HG03095 (cell line): ENCODE data around the gene ITGA11.
"Not testable (repeated sequence)": the region's sequence is repeated elsewhere in the genome, so short reads cannot be mapped to it uniquely, and the experiment has no call there.

Experiments
- ATAC-seq: cut with Tn5 transposase; IDR thresholded peaks from one replicate; pipeline ENCODE4 v1.9.1; 2021; ENCODE audit warnings: moderate library complexity; ENCODE audit not compliant: unreplicated experiment

The ITGA11 gene

DNA sequence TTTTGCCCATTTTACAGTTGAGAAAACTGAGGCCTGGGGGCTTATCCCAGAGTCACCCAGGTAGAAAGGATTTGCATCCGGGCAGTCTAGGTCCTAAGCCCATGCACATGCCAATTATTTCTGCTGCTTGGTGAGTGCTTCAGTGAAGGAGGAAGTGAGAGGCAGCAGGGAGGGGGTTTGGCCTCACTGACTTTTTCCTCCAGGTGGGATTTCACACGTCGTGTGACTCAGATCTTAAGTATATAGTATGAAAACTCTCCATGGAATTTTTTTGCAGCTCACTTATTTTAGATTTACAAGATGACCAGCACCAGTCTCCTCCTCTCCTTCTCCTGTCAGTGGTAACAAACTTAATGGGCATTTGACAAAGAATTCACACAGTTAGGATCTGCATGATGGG, 4.6 kb downstream of the ITGA11 start:
- ATAC-seq: no peak

DNA sequence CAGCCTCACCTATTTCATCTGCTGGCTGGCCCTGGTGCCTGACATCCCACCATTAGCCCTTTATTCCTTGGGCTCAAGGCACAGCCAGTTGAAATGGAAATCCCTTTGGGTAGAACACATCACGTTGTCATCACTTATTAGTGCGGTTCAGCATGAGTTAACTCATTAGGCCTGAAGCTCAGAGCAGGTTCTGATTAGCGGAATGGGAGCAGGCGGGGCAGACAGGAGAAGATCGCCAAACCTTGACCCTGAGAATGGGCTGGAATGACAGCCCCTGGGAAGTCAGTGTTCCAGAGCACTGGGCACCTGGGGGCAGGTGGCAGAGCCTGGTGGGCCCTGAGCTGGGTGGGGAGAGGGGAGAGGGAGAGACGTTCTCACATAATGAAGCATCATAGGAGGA, 5.8 kb downstream of the ITGA11 start:
- ATAC-seq: no peak

DNA sequence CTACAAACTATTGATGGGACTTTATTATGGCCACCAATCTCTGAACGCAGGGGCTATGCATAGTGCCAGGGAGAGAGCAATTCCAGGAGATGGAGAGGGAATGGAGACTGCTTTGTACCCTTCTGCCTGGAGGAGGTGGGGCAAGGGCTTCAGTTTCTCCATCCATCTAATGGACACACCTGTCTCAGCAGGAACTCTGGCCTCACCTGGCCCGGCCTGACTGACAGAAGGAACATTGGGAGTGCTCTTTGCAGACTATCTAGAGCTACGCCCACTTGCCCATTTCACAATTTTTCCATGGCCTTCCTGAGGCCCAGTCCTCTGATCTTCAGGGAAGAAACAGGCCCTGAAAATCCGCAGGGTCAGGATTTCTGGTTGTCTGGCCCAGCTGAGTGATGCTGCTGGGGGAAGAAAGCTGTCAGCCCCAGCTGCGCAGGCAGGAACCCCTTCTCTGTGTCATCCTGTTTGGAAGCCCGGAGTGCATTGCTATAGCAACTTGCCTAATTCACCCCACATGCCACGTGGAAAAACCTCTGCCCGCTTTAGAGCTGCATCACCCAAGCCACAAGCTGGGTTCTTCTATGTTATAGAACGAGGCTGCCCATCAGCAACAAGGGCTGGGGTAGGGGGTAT, 6.4 kb downstream of the ITGA11 start:
- ATAC-seq: no peak

DNA sequence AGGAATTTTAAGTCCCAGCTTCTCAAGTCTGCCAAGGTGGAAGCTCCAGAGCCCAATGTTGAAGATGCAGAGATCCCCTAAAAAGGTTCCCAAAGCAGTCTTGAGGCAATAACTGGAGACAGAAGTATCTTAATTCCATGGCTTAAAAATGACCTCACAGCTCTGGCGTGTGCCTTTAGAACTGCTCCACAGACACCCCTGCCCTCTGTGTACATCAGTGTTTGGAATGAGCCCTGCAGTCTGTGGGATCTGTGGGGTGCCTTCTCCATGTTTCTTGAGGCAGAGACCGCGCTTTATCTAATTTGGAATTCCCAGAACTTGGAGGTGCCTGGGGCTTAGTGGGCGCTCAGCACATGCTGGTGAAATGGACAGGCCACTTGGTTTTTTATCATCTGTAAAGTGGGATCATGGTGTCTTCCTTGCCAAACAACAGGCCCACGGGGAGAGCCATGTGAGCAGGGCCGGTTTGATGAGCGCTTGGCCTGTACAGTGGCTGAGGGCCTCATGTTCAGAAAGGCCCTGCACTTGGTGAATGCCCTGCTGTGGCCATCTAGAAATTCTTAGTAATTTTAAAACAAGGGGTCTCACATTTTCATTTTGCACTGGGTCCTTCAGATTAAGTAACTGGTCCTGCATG, 7.1 kb downstream of the ITGA11 start:
- ATAC-seq: no peak

DNA sequence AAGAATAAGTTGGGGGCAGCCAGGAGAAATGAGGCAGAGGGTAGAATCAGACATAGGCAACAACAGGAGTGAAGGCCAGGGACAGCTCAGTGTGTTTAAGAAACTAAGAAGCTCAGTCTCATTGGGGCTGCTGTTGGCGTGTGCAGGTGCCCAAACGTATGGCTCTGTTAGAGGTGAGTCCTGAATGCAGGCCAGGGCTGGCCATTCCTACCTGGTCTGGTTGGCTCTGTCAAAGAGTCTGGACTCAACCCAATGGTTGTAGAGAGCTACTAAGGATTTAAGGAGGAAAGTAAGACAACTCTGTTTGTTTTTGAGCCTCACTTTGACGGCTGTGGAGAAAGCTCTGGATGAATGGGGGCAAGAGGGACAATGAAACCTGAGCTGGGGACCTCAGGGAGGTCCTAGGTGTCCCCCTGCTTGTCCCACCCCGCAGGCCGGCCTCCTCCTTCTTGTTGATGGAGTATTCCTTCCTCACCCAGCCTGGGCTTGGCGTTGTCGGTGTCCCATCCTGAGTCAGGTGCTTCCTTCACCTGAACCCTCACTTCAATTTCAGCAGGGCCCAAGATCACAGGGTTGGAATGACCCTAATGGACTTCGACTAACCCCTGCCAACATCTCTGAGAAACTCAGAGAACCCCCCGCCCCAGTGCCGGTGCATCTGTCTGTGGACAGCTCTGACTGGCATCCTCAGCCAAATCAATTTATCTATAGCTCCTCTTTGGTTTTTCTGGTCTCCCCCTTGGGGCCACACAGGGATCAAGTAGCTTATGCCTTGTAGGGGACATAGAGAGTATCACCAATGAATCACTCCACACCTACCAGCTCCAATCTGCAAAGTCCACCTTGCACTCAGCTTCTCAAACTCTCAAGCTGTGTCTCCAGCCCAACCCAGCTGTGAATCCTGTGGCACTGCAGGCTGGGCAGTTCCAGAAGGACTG, 8.3 kb downstream of the ITGA11 start:
- no peak for ATAC-seq

DNA sequence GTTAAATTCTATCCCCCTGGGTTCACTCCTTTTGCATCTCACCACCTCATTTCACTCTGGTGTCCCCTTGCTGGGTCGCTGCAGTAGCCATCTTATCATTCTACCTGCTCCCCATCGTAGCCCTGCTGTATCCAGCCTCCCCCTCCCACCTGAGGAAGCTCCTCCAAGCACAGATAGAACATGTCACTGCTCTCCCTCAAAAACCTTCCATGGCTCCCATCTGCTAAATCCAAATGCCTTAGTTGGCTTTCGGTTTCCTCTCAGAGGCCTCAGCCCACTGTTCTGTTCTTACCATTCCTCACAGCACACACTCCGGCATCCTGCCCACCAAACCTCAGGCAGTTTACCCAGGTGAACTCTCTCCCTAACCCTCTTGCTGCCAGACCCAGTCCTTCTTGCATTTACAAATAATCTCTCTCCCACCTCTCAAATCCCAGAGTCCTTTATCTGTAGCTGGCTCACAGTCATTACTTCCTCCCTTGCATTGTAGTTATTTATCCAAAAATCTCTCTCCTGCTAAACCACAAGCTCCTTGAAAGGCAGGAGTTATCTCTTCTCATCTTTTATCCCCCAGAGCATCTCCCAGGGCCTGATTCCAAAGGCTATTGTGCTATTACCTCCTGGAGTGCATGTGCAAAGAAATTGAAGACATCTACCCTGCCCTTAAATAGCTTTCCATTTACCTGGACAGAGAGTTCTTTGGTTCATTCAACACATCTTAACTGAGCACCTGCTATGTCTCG, 9.4 kb downstream of the ITGA11 start:
- ATAC-seq: not testable (repeated sequence)

DNA sequence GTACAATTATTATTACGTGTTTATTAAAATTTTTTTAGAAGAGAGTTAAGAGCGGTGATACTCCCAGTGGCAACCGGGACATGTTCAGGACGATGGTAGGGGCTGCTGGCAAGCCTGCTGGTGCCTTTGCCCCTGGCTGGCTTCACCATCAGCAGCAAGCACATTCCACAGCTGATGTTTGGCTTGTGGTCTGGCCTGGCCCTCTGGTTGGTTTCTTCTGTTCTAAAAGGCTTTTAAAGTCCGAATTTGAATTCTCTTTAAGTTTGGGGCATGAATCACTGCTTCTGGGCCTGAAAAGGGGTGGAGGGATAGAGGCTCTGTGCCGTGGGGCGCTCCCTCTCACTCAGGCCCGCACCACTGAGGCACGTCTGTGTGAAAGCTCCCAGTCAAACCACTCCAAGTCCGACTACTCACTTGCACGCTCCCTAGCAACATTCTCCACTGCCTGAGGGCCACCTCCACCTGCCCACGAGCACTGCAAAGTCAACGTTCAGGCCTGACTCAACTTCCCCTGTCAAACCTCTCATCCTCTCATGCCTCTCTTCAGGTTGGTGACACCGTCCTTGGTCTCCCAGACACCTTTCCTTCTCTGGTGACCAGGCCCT, 10.1 kb downstream of the ITGA11 start:
- no peak for ATAC-seq

DNA sequence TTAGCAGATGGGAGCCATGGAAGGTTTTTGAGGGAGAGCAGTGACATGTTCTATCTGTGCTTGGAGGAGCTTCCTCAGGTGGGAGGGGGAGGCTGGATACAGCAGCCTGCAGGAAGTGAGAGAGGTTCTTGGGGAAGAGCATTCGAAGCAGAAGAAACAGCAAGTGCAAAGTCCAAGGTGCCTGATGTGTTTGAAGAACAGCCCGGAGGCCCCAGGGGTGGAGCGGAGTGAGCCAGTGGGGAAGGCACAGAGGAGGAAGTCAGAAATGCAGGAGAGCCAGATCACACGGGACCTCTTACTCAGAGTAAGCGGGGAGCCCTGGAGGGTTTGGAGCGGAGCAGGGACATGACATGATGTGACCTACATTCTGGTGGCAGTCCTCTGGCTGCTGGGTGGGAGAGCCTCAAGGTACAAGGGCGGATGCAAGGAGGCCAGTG, 10.8 kb downstream of the ITGA11 start:
- ATAC-seq: no peak

DNA sequence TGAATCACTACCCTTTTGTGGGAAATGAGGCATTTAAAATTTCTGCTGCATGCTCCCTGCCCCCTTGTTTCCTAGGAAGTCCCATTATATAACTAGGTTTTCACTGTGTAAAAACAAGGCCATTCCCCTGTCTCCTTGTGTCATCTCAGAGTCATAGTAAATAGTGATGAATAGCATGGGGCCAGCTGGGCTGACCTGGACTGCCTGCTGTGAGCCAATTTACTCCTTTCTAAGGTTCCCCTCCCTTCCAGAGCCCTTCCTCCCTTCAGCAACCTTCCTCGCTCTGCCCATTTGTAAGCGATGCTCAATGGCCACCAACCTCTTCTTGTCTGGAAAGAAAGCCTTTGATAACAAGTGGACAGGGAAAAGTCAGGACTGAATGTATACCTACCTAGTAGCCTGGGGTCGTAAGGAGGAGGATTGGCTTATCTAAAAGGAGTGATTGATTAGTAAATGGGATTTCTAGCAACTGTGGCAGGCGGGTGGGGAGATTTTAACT, 11.7 kb downstream of the ITGA11 start:
- no peak for ATAC-seq

DNA sequence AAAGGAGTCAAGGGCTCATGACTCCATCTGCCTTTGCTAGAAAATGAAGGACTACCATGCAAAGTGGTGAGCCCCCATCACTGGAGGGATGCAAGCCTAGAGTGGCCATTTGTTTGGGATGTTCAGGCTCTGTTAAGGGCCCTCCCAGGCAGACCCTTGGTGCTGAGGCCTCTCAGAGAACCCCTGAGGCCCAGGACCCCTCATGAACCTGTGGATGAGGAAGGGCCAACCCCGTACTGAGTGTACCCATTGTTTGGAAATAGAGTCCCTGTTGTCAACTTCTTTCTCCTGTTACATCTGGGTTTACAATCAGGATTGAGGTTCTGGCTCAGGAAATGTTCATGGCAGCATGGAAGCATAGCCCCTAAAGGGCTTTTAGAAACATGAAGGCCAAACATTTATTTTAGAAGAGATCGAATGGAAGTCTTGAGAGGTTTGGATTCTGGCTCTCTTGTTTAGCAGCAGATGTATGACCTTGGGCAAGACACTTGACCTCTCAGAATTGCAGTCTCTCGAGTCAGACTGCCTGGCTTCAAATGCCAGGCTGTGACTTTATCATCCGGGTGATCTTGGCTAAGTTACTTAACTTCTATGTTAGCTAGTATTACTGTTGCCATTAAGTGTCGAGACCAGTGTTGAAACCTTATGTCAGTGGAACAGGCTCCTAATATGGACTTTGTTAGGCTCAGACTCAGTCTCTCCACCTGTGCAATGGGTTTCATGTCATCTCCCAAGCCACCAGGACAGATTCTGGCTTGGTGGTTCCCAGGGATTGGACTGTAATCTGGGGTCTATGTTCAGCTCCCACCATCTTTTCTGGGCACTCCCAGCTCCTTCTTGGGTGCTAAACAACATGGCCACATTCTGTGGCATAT, 12.4 kb downstream of the ITGA11 start:
- ATAC-seq: no peak

DNA sequence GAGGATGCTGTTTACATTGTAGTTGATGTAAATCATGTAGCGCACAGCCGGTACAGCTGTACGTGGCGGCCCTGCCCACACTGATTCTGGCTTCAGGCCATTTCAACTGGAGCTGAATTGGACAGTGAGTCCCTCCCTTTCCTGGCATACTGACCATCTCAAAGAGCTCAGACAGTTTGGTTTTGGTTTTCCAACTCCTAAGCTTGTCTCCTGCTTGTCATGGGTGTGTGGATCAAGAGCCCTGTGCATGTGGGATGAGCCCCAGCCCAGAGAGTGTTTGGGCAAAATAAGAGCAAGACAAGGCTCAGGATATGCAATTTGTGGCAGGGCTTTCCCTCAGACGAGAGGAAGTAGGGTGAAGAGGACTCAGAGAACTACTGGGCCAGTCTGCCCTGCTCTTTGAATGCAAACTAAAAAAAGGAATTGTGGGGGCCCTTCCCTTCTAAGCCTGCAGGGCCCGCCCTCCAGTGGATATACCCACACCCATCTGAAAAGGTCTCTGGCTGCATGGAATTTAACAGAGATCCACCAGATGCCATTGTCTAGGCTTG, 13.3 kb downstream of the ITGA11 start:
- no peak for ATAC-seq

DNA sequence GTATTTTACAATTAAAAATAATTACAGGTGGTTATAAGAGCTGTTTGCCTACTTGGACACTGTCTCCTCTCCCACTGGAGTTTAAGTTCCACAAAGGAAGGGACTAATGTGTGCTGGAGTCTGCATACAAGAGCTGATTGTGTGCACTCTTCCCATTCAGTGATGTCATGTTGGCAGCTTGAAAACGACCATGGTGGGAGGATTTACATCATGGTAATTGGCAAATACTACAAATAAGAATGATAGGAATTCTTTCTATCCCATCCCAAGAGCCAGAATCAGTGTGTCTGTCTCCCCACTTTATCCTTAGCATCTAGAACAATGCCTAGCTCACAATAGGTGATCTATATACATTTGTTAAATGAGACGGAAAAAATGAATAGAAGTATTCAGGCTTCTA, 14.1 kb downstream of the ITGA11 start:
- ATAC-seq: no peak

DNA sequence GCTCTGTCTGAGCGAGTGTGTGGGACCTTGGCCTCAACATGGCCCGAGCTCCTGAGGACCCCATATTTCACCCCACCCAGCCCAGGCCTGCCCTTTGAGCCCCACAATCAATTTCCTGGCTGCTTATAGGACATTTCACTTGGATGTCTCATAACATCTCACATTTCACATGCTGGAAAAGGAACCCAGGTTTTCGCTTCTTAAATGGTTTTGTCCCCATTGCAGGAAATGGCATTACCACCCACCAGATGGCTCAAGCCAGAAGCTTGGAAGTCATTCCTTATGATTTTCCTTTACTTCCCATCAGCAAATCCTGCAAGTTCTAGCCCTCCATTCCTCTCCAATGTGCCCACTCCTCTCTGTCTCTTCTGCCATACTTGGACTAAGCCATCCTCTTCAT, 14.9 kb downstream of the ITGA11 start:
- ATAC-seq: no peak

DNA sequence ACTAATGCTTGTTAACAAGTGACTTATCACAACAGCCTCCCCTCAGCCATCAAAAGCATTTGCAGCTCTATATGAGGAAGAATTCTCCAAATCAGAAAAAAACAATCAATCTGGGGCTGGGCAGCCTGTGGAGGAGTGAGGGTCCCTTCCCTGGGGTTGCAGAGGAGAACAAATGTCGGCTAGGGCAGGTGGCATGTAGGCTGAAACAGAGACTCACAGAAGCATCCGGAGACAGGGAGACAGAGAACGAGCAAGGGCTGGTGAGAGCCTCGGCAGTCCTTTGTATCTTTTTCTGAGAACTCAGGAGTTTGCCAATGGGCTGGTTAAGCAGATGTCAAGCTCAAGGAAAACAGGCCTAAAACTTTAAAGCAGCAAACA, 15.8 kb downstream of the ITGA11 start:
- ATAC-seq: no peak

DNA sequence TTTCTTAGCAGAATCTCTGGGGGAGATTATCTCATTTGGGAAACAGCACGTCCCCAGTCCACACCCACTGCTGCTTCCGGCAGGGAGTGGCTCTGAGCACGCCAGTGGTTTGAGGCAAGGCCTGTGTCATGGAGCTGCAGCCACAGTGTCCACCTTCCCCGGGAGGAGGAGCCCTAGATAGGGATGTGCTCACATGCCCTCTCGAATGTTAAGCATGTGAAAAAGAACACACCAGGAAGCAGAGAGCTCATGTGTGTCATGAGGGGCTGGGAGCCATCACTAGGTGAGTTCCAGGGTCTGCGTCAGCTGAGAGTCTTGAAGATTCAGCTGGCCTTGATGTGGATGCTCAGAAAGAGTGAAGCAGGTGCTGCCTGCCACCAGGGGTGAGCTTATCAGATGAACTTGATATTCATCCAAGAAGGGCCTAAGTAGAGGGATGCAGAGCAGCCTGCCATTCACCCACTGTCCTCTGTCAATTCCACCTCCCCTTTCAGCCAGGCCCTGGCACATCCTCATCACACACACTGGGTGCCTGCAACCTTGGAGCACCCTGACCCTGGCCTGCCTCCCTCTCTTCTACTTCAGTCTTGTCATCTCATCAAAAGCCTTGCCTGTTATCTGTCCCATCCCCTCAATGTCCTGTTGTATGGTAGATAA, 16.3 kb downstream of the ITGA11 start:
- no peak for ATAC-seq

DNA sequence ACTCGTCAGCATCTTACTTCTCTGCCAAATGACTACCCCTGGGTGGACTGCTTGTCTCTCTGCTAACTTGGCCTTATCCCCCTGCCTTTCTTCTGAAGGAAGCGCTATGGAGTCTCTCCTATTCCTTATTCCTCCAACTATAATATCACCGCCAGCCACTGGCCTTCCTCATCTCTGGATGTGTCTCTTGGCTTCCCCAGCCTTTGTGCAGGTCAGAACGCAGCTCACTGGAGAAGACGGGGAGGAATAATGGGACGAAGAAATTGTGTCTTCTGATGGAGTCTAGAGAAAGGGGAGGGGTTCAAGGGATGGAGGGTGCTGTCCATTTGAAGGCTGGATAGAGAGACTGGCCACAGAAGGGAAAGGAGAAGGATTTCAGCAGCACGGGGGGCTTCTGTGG, 16.9 kb downstream of the ITGA11 start:
- no peak for ATAC-seq

DNA sequence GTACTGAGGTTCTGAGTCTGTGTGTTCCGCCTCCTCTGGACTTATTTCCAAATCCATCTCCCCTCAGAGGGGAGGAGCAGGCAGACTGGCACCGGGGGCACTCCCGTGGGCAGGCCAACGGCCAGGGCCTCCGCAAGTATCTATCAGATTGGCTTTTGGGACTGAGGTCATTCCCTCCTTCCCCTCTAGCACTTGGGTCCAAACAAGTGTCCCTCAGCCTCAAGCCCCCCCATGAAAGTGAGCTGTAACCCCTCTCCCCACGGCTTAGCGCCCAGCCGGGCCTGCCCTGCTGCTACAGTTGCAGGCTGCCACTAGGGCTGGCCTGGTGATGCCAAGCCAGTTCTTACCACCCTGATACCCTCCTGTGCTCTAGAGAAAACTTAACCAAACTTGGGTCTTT, 17.4 kb downstream of the ITGA11 start:
- no peak for ATAC-seq

DNA sequence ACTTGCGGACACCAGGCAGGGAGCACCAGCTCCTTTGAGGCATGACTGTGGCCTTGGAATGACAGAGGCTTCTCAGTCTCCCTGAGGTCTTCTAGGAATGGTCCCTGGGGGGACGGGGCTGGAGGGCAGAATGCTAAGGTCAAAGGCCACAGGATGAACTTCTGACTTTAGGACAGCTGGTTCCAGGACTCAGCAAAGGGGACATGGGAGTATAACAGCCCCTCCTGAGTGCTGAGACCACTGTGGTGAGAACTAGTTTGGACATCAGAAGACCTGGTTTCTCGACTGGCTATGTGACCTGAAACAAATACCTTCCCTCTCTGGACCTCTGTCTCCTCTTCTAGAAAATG, 17.8 kb downstream of the ITGA11 start:
- ATAC-seq: no peak
